Type B pancreatic cell (in vitro differentiated cells): ENCODE measurements around the gene APBB2. TPM values are rescaled to one million over a fixed set of nuclear protein-coding genes. Genes with fewer than 3 reads are reported as not detected.

Experiments used
- DNase-seq: peaks from one replicate; pipeline ENCODE4 v3.0.0; 2021; ENCODE audit warnings: mixed read lengths; ENCODE audit not compliant: unreplicated experiment; ENCODE audit errors: extremely low spot score
- H3K27ac Mint-ChIP-seq: 2 replicates; pipeline ENCODE4 v1.8.0; 2021; ENCODE audit warnings: mild to moderate bottlenecking, mixed read lengths
- H3K27me3 Mint-ChIP-seq: 2 replicates; pipeline ENCODE4 v1.8.0; 2021; ENCODE audit warnings: mixed read lengths
- H3K36me3 Mint-ChIP-seq: 2 replicates; pipeline ENCODE4 v1.8.0; 2021; ENCODE audit warnings: mixed read lengths
- H3K4me1 Mint-ChIP-seq: one replicate; pipeline ENCODE4 v1.8.0; 2021; ENCODE audit warnings: mixed read lengths; ENCODE audit not compliant: unreplicated experiment
- H3K4me3 Mint-ChIP-seq: 2 replicates; pipeline ENCODE4 v1.8.0; 2021; ENCODE audit warnings: mild to moderate bottlenecking, mixed read lengths
- H3K9me3 Mint-ChIP-seq: 2 replicates; pipeline ENCODE4 v1.8.0; 2021; ENCODE audit warnings: mixed read lengths
- CTCF ChIP-seq: fragments of 200-600 bp; sonication (generic); conservative IDR thresholded peaks from 2 replicates; pipeline ENCODE4 v1.5.0; 2021; ENCODE audit warnings: antibody characterized with exemption, mild to moderate bottlenecking
- total RNA-seq: library from RNA; stranded (reverse); gene quantifications from 2 replicates; pipeline ENCODE4 v1.2.1, GENCODE V29; 2021; ENCODE audit warnings: low replicate concordance

APBB2 gene
- total RNA-seq, 1 donor from 2014 or later, result 33.3 TPM

- H3K4me3 Mint-ChIP-seq, result no peak overlapping the region
- peaks cover 8% of the 10 kb centered on the region for H3K36me3 Mint-ChIP-seq
- no peak for TF ChIP-seq CTCF
- no peak overlapping the region for H3K27ac Mint-ChIP-seq
- no peak for DNase-seq
- H3K4me1 Mint-ChIP-seq, result no peaks in the 10 kb centered on the region
- H3K9me3 Mint-ChIP-seq, result peaks cover 7% of the 10 kb centered on the region
- no peaks in the 10 kb centered on the region for H3K27me3 Mint-ChIP-seq
These were observed 47.2 kb downstream of the APBB2 start for GRCh38 chr4:41167191-41167590.

GRCh38 chr4:41164405-41164804 lies 49.9 kb downstream of the APBB2 start:
- Mint-ChIP-seq H3K4me3 (no peak overlapping the region), H3K27me3 (no peaks in the 10 kb centered on the region), H3K4me1 (peaks cover 4% of the 10 kb centered on the region), H3K9me3 (peaks cover 5% of the 10 kb centered on the region), H3K27ac (no peak overlapping the region), H3K36me3 (peaks cover 8% of the 10 kb centered on the region)
- TF ChIP-seq CTCF, result no peak
- DNase-seq, result no peak

DNA sequence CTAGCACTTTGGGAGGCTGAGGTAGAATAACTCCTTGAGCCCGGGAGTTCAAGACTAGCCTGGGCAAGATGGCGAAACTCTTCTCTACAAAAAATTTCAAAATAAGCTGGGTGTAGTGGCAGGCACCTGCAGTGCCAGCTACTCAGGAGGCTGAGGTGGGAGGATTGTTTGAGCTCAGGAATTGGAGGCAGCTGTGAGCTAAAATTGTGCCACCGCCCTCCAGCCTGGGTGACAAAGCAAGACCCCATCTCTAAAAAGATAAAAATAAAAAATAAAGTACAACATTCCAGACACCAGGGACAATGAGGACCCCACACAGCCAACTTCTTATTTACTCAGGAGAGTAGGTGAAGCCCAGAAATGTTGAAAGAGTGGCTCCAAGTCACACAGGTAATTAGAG lies 53.0 kb downstream of the APBB2 start:
- Mint-ChIP-seq H3K27ac (no peak overlapping the region), H3K36me3 (peaks cover 4% of the 10 kb centered on the region)

DNA sequence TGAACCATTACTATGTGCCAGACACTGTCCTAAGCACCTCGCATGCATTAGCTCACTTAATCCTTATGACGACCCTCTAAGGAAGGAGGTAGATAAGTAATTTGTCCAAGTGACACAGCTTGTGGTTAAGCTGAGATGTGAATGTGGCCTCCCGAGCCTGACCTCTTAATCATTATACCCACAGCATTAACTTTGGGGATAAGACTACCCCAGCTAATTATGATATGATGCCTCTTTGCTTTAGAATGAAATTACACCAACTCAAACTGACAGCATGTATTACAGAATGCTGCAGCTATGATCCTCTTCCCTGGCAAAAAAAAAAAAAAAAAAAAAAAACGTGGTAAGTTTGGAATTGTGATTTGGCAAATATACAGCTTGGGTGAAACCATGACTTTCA lies 53.5 kb downstream of the APBB2 start:
- Mint-ChIP-seq H3K27me3 (no peaks in the 10 kb centered on the region), H3K36me3 (peaks cover 4% of the 10 kb centered on the region), H3K4me3 (no peak overlapping the region), H3K4me1 (peaks cover 6% of the 10 kb centered on the region), H3K27ac (no peak overlapping the region), H3K9me3 (peaks cover 5% of the 10 kb centered on the region)
- DNase-seq, result no peak
- no peak for TF ChIP-seq CTCF

More for the DNA sequence above, 53.0 kb downstream of the APBB2 start:
- peaks cover 5% of the 10 kb centered on the region for H3K9me3 Mint-ChIP-seq
- H3K4me1 Mint-ChIP-seq, result peaks cover 4% of the 10 kb centered on the region
- H3K4me3 Mint-ChIP-seq, result no peak overlapping the region
- no peak for DNase-seq
- no peak for TF ChIP-seq CTCF
- H3K27me3 Mint-ChIP-seq, result no peaks in the 10 kb centered on the region

GRCh38 chr4:41160012-41160789 lies 54.1 kb downstream of the APBB2 start:
- H3K27ac Mint-ChIP-seq, result no peak overlapping the region
- H3K27me3 Mint-ChIP-seq, result no peaks in the 10 kb centered on the region
- no peak for TF ChIP-seq CTCF
- peaks cover under 1% of the 10 kb centered on the region for H3K9me3 Mint-ChIP-seq
- H3K36me3 Mint-ChIP-seq, result peaks cover under 1% of the 10 kb centered on the region
- peaks cover 7% of the 10 kb centered on the region for H3K4me1 Mint-ChIP-seq
- DNase-seq, result no peak
- H3K4me3 Mint-ChIP-seq, result no peak overlapping the region
